DMS53 treated with DMSO at 0.1 percent for 48 hours (cell line): Measurements from ENCODE around the gene THYN1.
"Not testable (repeated sequence)": the region's sequence is repeated elsewhere in the genome, so short reads cannot be mapped to it uniquely, and the experiment has no call there.

Experiments
- DNase-seq: peaks from one replicate; lab custom pipeline; 2025; ENCODE audit not compliant: unreplicated experiment; lab: John Stamatoyannopoulos, UW

Gene THYN1

DNA sequence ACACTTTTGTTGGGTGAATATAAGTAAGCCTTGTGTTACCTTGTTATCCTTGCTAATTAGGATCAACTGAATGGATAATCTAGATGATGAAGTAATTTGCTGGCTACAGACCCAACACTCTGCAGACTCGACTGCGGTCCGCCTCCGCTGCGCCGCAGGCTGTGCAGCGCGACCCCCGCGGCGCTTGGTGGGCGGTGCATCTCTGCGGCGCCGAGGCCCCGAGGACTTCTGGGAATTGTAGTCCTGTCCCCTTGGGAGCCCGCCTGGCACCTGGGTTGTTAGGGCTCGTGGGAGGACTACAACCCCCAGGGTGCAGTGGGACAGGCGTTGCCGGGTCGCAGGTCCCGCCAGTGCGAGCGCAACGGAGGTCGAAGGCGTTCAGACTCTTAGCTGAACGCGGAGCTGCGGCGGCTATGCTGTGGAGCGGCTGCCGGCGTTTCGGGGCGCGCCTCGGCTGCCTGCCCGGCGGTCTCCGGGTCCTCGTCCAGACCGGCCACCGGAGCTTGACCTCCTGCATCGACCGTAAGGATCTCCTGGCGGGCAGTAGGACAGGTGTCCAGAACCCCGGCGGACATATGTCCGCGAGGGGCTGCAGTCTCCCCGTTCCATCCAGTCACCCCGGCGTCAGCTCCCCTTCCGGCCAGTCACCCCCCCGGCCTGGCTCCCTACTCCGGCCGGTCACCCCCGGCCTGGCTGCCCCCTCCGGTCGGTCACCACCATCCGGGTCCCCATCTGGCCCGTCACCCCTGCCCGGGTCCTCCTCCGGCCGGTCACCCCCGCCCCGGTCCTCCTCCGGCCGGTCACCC lies at the start of gene THYN1, which contains the start of gene ACAD8:
THYN1 (minus strand) TSS at position 165 of the 806 bp plus-strand sequence. CDS start 470 bp downstream, outside the sequence.
ACAD8 (plus strand) TSS at position 381 of the 806 bp plus-strand sequence; CDS start at position 414, 33 bp downstream.
- peak; percentile 93 for DNase-seq

DNA sequence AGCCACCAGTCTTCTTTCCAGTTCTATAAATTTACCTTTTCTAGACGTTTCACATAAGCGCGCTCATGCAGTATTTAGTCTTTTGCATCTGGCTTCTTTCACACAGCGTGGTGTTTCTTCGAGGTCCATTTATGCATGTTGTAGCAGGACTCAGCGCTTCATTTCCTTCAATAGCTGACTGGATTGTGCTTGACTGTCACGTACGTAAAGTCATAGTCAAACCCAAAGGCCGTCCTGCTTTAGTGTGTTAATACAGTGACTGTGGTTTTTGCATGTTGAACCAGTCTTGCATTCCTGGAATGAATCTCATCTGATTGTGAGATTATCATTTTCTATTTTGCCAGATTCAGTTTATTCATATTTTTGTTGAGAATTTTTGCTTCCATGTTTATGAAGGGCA lies 41.5 kb upstream of the THYN1 start:
- DNase-seq: no peak

DNA sequence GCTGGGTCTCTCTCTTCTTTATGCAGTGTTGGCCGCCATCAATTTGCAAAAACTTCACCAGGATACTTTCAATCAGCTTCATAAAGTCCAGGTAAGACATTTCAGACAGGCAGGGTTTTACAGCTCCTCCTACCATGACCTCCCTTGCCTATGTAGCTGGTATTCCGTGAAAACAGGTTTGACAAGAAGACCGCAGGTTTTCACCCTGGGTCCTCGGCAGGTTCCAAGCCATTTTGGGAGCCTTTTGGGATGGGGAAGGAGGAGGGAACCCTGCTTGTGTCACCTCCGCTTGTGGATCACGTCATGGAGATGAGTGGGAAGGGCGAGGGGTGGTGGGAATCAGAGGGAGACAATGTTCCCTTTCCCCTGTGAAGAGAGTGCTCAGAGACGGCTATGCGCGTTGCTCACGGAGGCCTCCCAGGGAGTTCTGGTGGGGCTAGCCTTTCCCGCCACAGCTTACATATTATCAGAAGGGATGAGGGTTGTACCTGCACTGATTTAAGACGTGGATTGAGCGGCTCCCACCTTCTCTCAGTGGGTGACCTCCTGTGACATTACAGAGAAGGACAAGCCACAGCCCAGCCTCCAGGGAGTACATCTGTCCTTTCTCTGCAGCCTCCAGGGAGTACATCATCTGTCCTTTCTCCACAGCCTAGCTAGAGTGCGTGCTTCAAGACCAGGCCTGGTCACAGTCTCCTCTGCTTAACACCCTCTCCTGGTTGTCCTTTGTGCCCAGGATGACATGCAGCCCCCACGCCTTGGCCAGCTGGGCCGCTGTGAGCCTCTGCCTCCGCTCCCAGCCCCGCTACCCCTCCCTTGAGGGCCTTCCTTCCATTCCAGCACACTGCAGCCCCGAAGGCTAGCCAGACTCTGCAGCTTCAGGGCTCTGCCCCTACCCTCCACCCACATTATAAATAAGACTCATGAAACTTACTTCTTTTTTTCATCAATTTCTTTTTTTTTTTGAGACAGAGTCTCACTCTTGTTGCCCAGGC lies 40.3 kb upstream of the THYN1 start:
- DNase-seq: no peak

GRCh38 chr11:134292661-134293060 lies 39.5 kb upstream of the THYN1 start:
- DNase-seq: no peak

- no peak for DNase-seq
Observed at GRCh38 chr11:134291196-134291595, 38.0 kb upstream of the THYN1 start.

- DNase-seq: no peak
Observed at GRCh38 chr11:134290646-134291045, 37.5 kb upstream of the THYN1 start.

- DNase-seq: no peak
Observed at GRCh38 chr11:134289789-134290188, 36.6 kb upstream of the THYN1 start.

DNA sequence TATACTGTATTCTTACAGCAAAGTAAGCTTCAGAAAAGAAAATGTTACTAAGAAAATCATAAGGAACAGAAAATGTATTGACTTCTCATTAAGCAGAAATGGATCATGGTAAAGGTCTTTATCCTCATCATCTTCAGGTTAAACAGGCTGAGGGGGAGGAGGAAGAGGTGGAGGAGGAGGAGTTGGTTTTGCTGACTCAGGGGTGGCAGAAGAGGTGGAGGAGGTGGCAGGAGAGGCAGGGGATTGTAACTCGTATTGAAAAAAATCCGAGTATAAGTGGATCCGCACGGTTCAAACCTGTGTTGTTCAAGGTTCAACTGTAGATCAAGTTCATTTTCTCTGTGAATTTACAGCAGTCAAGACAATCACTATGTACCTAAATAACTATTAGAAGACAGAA lies 36.0 kb upstream of the THYN1 start:
- no peak for DNase-seq

DNA sequence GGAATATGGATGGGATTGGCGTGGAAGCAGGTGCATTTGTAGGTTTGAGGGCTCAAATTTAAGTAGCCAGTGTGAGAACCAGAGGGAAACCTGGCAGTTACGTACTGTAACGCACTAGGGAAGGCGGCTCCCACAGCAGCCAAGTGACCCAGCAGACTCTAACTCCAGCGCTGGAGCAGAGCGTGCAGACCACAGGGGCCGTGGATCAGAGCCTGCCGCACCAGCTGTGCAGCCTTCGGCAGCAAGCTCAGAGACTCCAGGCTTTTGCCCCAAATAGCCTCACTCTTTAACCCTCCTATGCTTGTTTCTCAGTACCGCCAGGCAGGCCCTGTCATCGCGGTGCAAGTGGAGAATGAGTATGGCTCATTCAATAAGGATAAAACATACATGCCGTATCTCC lies 35.3 kb upstream of the THYN1 start:
- no peak for DNase-seq

DNA sequence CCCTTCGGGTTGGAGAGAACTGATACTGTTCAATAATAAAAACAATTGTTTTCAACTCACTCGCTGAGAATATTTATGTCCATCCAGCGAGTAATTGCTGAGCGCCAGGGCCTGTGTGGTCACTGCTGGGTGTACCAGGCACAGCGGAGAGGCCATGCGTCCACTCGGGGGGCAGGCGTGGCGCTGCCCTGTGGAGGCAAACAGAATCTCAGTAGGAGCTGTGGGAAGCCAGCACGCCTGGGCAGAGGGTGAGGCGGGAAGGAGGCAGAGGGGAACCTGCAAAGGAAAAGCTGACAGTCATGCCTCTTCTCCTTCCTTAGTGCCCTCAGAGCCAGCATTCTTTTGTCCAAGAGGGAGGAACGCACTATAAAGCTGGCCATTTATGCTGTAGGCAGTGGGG lies 34.4 kb upstream of the THYN1 start:
- DNase-seq: no peak

- not testable (repeated sequence) for DNase-seq
Observed at GRCh38 chr11:134284349-134284748, 31.2 kb upstream of the THYN1 start.

DNA sequence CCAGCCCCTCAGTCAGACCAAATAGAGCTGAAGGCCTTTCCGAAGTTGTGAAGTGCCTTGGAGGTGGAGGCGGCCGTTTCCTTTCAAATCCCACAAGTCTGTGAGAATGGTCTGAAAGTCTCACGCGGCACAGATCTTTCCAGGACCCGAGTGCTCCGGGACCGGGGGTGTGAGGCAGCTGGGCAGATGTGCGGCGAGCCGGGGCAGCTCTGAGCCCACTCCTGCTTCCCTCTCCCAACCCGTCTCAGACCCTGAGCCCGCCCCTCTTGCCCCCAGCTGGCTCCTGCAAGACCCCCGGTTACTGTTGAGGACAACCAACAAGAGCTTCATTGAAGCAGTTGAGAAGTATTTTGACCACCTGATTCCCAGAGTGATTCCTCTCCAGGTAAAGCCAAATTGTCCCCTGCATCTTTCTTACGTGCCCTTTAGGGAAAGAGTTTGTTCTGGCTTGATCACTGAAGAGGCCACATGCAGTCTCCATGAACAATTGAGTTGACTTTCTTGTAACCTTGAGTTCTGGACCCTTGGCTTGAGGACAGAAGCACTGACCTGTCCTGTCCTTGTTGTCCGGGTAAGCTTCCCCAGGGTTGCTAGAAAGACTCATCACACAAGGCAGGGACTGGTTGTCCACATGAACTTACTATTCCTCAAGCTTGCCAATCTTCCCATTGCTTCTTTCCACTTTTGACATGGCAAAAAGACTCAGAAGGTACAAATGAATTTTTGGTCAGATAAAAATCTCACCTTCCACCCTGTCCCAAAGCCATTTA lies 30.5 kb upstream of the THYN1 start:
- DNase-seq: no peak

GRCh38 chr11:134282121-134283045 lies 29.2 kb upstream of the THYN1 start:
- no peak for DNase-seq

- DNase-seq: not testable (repeated sequence)
Observed at GRCh38 chr11:134281635-134282034, 28.5 kb upstream of the THYN1 start.

DNA sequence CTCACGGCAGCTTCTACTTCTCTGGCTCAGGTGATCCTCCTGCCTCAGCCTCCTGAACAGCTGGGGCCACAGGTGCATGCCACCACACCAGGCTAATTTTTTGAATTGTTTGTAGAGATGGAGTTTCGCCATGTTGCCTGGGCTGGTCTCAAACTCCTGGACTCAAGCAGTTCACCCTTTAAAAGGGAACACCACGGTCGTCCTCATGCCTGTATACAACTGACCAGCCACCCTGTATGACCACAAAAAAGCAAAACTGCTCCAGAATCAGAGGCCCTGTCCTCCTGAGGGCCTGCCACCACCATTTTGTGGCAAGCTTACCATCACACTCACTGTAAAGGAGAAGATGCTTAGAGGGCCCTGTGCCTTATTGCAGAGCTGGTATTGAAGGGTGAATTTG lies 25.2 kb upstream of the THYN1 start:
- DNase-seq: no peak

DNA sequence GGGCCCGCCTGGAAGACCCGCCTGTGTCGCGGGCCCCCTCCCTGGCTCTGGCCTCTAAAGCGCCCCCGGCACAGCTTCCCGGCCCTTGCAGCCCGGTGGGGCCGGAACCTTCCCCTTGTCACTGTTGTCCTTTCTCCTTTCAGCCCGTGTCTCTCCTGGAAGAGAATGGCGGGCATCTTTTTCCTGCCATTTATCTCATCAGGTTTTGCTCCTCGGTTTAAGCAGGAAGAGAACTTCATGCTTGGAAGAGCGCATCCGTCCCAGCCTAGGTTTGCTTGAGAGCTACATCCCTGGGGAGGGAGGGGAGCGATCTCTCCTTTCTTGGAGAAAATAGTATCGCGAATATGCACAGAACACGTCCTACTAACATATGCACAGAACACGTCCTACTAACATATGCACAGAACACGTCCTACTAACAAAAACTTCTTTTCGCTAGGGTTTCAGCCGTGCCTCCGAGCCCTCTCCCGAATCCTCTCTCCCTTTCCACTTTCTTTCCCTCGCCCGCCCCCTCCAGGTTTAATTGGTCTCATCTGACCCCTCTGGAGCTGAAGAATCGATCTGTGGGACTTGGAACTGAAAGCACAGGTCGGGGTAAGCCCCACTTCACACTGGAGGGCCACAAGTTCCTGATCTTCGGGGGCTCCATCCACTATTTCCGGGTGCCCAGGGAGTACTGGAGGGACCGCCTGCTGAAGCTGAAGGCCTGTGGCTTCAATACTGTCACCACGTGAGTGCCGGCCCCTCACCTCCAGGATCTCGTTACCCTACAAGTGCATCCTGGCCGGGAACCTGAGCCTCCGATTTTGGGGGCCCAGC lies 24.2 kb upstream of the THYN1 start:
- no peak for DNase-seq

DNA sequence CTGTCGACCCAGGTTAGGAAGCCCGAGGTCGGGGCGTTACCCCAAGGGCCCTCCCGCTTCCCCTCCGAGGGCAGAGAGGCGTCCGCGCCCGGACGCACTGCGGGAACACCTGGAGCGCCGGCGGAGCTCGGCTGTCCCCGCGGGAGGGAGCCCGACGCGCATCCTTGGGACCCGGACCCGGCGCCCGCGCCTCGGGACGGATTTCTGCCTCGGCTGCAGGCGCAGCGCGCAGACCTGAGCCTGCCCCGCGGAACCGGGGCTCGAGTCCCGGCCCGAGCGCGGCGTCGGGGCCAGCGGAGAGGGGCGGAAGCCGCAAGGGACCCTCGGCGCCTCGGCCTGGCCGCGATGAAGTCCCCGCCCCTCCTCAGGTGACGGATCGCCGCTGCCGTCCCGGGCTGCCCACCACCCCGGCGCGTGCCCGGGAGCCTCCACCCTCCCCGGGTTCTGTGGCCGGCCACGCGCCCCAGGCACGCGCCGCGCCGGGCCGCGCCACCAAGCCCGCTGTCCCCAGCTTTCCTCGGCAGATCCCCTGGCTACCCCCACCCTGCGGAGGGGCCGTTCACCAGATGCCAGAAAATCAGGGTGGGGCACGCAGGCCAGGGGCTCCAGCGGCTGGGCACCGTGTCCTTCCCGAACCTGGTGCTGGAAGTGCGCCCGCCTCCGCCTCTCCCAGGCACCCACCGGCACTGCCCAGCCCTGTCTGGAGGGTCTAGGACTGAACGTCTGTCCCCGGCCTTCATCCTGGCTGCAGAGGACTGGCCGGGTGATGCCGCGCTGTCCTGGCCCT lies 23.4 kb upstream of the THYN1 start:
- DNase-seq: no peak
